Immature natural killer cell (primary cell): Measurements from ENCODE around the gene EPHB2. TPM values are rescaled to one million over a fixed set of nuclear protein-coding genes. Genes with fewer than 3 reads are reported as not detected.

Experiments used
- DNase-seq, 3 donors: peaks; one replicate each; pipeline ENCODE4 v3.0.0; 2022; ENCODE audit warnings: mixed read lengths in 1 of 3
- H3K27ac Mint-ChIP-seq, 6 donors: one replicate each; pipeline ENCODE4 v1.8.0; 2020; ENCODE audit warnings: mixed read lengths in 6 of 6, mild to moderate bottlenecking in 5 of 6, inconsistent platforms in 4 of 6, moderate library complexity in 3 of 6
- H3K27me3 Mint-ChIP-seq, 3 donors: one replicate each; pipeline ENCODE4 v1.8.0; 2020 to 2021; ENCODE audit warnings: low read depth in 3 of 3, mild to moderate bottlenecking in 3 of 3, mixed read lengths in 3 of 3, moderate library complexity in 3 of 3, inconsistent platforms in 1 of 3
- H3K36me3 Mint-ChIP-seq, 3 donors: one replicate each; pipeline ENCODE4 v1.8.0; 2020; ENCODE audit warnings: mixed read lengths in 3 of 3, inconsistent platforms in 2 of 3, mild to moderate bottlenecking in 2 of 3
- H3K4me1 Mint-ChIP-seq, 2 donors: one replicate each; pipeline ENCODE4 v1.8.0; 2020; ENCODE audit warnings: inconsistent platforms in 2 of 2, mild to moderate bottlenecking in 2 of 2, mixed read lengths in 2 of 2, moderate library complexity in 1 of 2
- H3K4me3 Mint-ChIP-seq, 5 donors: one replicate each; pipeline ENCODE4 v1.8.0; 2020; ENCODE audit warnings: mild to moderate bottlenecking in 5 of 5, mixed read lengths in 5 of 5, inconsistent platforms in 3 of 5, moderate library complexity in 3 of 5
- H3K9me3 Mint-ChIP-seq, 6 donors: one replicate each; pipeline ENCODE4 v1.8.0; 2020; ENCODE audit warnings: mild to moderate bottlenecking in 6 of 6, mixed read lengths in 6 of 6, inconsistent platforms in 4 of 6, moderate library complexity in 3 of 6
- polyA plus RNA-seq, 3 donors: library from polyadenylated mRNA; unstranded; fragments of 300-500 nt; fragmentation: Illumina TruSeq; gene quantifications; one replicate each; pipeline ENCODE4 v1.2.3, GENCODE V29; 2021

EPHB2 gene
- polyA plus RNA-seq, 3 donors from 2014 or later = not detected

- Mint-ChIP-seq H3K4me1 (no peaks in the 10 kb centered on the region), H3K27ac (no peak overlapping the region), H3K9me3 (no peaks in the 10 kb centered on the region), H3K36me3 (no peaks in the 10 kb centered on the region), H3K4me3 (no peak overlapping the region), H3K27me3 (peaks cover 0 to 6% (median 4%) of the 10 kb centered on the region in 3 donors)
- DNase-seq = no peak
These were observed 29.2 kb downstream of the EPHB2 start for GRCh38 chr1:22739648-22740385.

- H3K4me3 Mint-ChIP-seq = no peak overlapping the region
- H3K36me3 Mint-ChIP-seq = no peaks in the 10 kb centered on the region
- H3K27me3 Mint-ChIP-seq = peaks cover 0 to 7% (median 2%) of the 10 kb centered on the region in 3 donors
- no peaks in the 10 kb centered on the region for H3K9me3 Mint-ChIP-seq
- H3K27ac Mint-ChIP-seq = no peak overlapping the region
- no peak for DNase-seq
- H3K4me1 Mint-ChIP-seq = peaks cover 3% of the 10 kb centered on the region in 2 donors
These were observed 30.5 kb downstream of the EPHB2 start for GRCh38 chr1:22741118-22741517.

GRCh38 chr1:22745669-22746585, 35.3 kb downstream of the EPHB2 start:
- Mint-ChIP-seq H3K27ac (no peak overlapping the region), H3K27me3 (peaks cover 0 to 3% (median 2%) of the 10 kb centered on the region in 3 donors), H3K4me1 (peaks cover 8% of the 10 kb centered on the region in 2 donors), H3K9me3 (no peaks in the 10 kb centered on the region), H3K4me3 (no peak overlapping the region), H3K36me3 (no peaks in the 10 kb centered on the region)
- no peak for DNase-seq

- peaks cover 0 to 4% (median 2%) of the 10 kb centered on the region in 3 donors for H3K27me3 Mint-ChIP-seq
- no peaks in the 10 kb centered on the region for H3K9me3 Mint-ChIP-seq
- no peak for DNase-seq
- no peak overlapping the region for H3K4me3 Mint-ChIP-seq
- no peak overlapping the region for H3K27ac Mint-ChIP-seq
- H3K4me1 Mint-ChIP-seq = peaks cover 8% of the 10 kb centered on the region in 2 donors
- H3K36me3 Mint-ChIP-seq = no peaks in the 10 kb centered on the region
These were observed 36.5 kb downstream of the EPHB2 start for GRCh38 chr1:22747021-22747734.

- Mint-ChIP-seq H3K9me3 (no peaks in the 10 kb centered on the region), H3K4me3 (no peak overlapping the region), H3K27ac (no peak overlapping the region), H3K4me1 (peaks cover 8% of the 10 kb centered on the region in 2 donors), H3K36me3 (no peaks in the 10 kb centered on the region), H3K27me3 (peaks cover 0 to 4% (median 2%) of the 10 kb centered on the region in 3 donors)
- no peak for DNase-seq
These were observed 37.1 kb downstream of the EPHB2 start for GRCh38 chr1:22747735-22748073.

- peaks cover 0 to 4% (median 3%) of the 10 kb centered on the region in 3 donors for H3K27me3 Mint-ChIP-seq
- H3K27ac Mint-ChIP-seq = no peak overlapping the region
- DNase-seq = no peak
- no peaks in the 10 kb centered on the region for H3K36me3 Mint-ChIP-seq
- no peaks in the 10 kb centered on the region for H3K9me3 Mint-ChIP-seq
- peaks cover 8% of the 10 kb centered on the region in 2 donors for H3K4me1 Mint-ChIP-seq
- H3K4me3 Mint-ChIP-seq = no peak overlapping the region
These were observed 38.9 kb downstream of the EPHB2 start for GRCh38 chr1:22749503-22749902.

GRCh38 chr1:22749919-22750684, 39.5 kb downstream of the EPHB2 start:
- DNase-seq = no peak
- Mint-ChIP-seq H3K4me1 (peaks cover 8% of the 10 kb centered on the region in 2 donors), H3K4me3 (no peak overlapping the region), H3K9me3 (no peaks in the 10 kb centered on the region), H3K36me3 (no peaks in the 10 kb centered on the region), H3K27me3 (peaks cover 0 to 4% (median 3%) of the 10 kb centered on the region in 3 donors), H3K27ac (no peak overlapping the region)

- no peaks in the 10 kb centered on the region for H3K36me3 Mint-ChIP-seq
- no peak overlapping the region for H3K27ac Mint-ChIP-seq
- H3K4me1 Mint-ChIP-seq = peaks cover 8% of the 10 kb centered on the region in 2 donors
- no peak overlapping the region for H3K4me3 Mint-ChIP-seq
- H3K27me3 Mint-ChIP-seq = peaks cover 0 to 4% (median 3%) of the 10 kb centered on the region in 3 donors
- no peak for DNase-seq
- no peaks in the 10 kb centered on the region for H3K9me3 Mint-ChIP-seq
These were observed 40.0 kb downstream of the EPHB2 start for GRCh38 chr1:22750685-22751051.

GRCh38 chr1:22751124-22751531, 40.5 kb downstream of the EPHB2 start:
- Mint-ChIP-seq H3K4me1 (peaks cover 4 to 5% of the 10 kb centered on the region in 2 donors), H3K27ac (no peak overlapping the region), H3K36me3 (no peaks in the 10 kb centered on the region), H3K4me3 (no peak overlapping the region), H3K27me3 (peaks cover 1 to 3% (median 1%) of the 10 kb centered on the region in 3 donors), H3K9me3 (no peaks in the 10 kb centered on the region)
- DNase-seq = no peak

- no peaks in the 10 kb centered on the region for H3K9me3 Mint-ChIP-seq
- H3K4me3 Mint-ChIP-seq = no peak overlapping the region
- no peak overlapping the region for H3K27ac Mint-ChIP-seq
- DNase-seq = no peak
- H3K4me1 Mint-ChIP-seq = no peaks in the 10 kb centered on the region
- H3K36me3 Mint-ChIP-seq = no peaks in the 10 kb centered on the region
- peaks cover 1 to 3% (median 1%) of the 10 kb centered on the region in 3 donors for H3K27me3 Mint-ChIP-seq
These were observed 41.7 kb downstream of the EPHB2 start for GRCh38 chr1:22752339-22752738.

- Mint-ChIP-seq H3K36me3 (no peaks in the 10 kb centered on the region), H3K4me3 (no peak overlapping the region), H3K4me1 (no peaks in the 10 kb centered on the region), H3K27ac (no peak overlapping the region), H3K9me3 (no peaks in the 10 kb centered on the region), H3K27me3 (peaks cover 1 to 3% (median 1%) of the 10 kb centered on the region in 3 donors)
- DNase-seq = no peak
These were observed 42.9 kb downstream of the EPHB2 start for GRCh38 chr1:22753481-22753971.

- no peak overlapping the region for H3K4me3 Mint-ChIP-seq
- no peaks in the 10 kb centered on the region for H3K36me3 Mint-ChIP-seq
- DNase-seq = no peak
- H3K27me3 Mint-ChIP-seq = peaks cover 1 to 3% (median 1%) of the 10 kb centered on the region in 3 donors
- no peaks in the 10 kb centered on the region for H3K4me1 Mint-ChIP-seq
- no peak overlapping the region for H3K27ac Mint-ChIP-seq
- no peaks in the 10 kb centered on the region for H3K9me3 Mint-ChIP-seq
These were observed 43.6 kb downstream of the EPHB2 start for GRCh38 chr1:22754106-22754768.

- H3K9me3 Mint-ChIP-seq = no peaks in the 10 kb centered on the region
- H3K27me3 Mint-ChIP-seq = peaks cover 1 to 3% (median 1%) of the 10 kb centered on the region in 3 donors
- no peaks in the 10 kb centered on the region for H3K4me1 Mint-ChIP-seq
- DNase-seq = no peak
- H3K36me3 Mint-ChIP-seq = no peaks in the 10 kb centered on the region
- H3K4me3 Mint-ChIP-seq = no peak overlapping the region
- no peak overlapping the region for H3K27ac Mint-ChIP-seq
These were observed 44.2 kb downstream of the EPHB2 start for GRCh38 chr1:22754824-22755223.
